IPS DF 6.9 (cell line): ENCODE results near the gene GPR68.
"Not testable (repeated sequence)": the region's sequence is repeated elsewhere in the genome, so short reads cannot be mapped to it uniquely, and the experiment has no call there.

Experiments used
- DNase-seq: peaks from one replicate; pipeline ENCODE4 v3.0.0-alpha.2; 2013; ENCODE audit warnings: low read depth, low spot score
- H3K27ac ChIP-seq: one replicate; pipeline ENCODE4 v1.5.1; 2013; ENCODE audit warnings: low read length, control low read depth
- H3K27me3 ChIP-seq: 2 replicates; pipeline ENCODE4 v1.6.1; 2013; ENCODE audit warnings: mild to moderate bottlenecking, low read length; ENCODE audit not compliant: control insufficient read depth, insufficient read depth
- H3K36me3 ChIP-seq: 2 replicates; pipeline ENCODE4 v1.6.1; 2013; ENCODE audit warnings: low read length; ENCODE audit not compliant: control insufficient read depth, insufficient read depth
- H3K4me1 ChIP-seq: 2 replicates; pipeline ENCODE4 v1.6.1; 2013; ENCODE audit warnings: low read length; ENCODE audit not compliant: control insufficient read depth, insufficient read depth
- H3K4me3 ChIP-seq: 2 replicates; pipeline ENCODE4 v1.5.1; 2013; ENCODE audit warnings: mild to moderate bottlenecking, low read length
- H3K9me3 ChIP-seq: 2 replicates; pipeline ENCODE4 v1.6.1; 2013; ENCODE audit warnings: low read length, inconsistent platforms; ENCODE audit not compliant: control insufficient read depth, insufficient read depth
- WGBS: extraction: QIAGEN DNeasy Blood & Tissue Kit; methylation state at CpG from one replicate; pipeline ENCODE4 v1.1.7; 2013; ENCODE audit warnings: mixed read lengths, missing lambda C conversion rate; ENCODE audit not compliant: insufficient read length, insufficient coverage; 5-methylcytosine and 5-hydroxymethylcytosine counted together

GPR68 gene

DNA sequence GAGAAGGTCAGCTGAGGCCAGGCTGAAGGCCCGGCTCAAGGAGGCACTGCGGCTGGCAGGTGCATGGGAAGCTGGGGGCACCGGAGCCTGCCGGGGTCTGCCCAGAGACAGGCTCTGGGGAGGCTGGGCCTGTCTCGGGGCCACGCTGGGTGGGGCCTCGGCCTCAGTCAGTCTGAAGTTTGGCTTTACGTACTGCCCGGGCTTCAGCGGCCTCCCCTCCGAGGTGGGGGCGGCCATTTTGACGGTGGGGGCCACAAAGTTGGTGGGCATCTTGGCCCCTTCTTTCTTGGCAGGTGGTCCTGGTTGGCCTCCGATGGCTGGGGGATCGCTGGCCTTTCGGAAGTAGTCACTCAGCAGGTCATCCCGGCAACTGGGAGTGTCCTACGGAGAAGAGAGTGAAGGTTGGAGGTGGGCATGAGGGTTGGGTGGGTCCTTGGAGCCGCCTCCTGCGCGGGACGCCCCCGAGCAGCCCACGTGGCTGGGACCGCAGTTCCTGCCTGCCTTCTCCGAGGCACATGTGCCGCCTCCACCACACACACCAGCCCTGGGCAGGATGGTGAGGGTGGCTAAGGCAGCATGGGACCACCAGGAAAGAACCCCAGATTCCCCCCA is 28.9 kb upstream of the GPR68 start:
- Histone ChIP-seq H3K36me3 (peaks cover 21% of the 10 kb centered on the region), H3K27ac (no peak overlapping the region), H3K9me3 (no peaks in the 10 kb centered on the region), H3K4me1 (no peaks in the 10 kb centered on the region), H3K27me3 (no peaks in the 10 kb centered on the region), H3K4me3 (no peak overlapping the region)
- WGBS = no CpG with 5 or more reads among the region's 27 CpGs
- no peak for DNase-seq

DNA sequence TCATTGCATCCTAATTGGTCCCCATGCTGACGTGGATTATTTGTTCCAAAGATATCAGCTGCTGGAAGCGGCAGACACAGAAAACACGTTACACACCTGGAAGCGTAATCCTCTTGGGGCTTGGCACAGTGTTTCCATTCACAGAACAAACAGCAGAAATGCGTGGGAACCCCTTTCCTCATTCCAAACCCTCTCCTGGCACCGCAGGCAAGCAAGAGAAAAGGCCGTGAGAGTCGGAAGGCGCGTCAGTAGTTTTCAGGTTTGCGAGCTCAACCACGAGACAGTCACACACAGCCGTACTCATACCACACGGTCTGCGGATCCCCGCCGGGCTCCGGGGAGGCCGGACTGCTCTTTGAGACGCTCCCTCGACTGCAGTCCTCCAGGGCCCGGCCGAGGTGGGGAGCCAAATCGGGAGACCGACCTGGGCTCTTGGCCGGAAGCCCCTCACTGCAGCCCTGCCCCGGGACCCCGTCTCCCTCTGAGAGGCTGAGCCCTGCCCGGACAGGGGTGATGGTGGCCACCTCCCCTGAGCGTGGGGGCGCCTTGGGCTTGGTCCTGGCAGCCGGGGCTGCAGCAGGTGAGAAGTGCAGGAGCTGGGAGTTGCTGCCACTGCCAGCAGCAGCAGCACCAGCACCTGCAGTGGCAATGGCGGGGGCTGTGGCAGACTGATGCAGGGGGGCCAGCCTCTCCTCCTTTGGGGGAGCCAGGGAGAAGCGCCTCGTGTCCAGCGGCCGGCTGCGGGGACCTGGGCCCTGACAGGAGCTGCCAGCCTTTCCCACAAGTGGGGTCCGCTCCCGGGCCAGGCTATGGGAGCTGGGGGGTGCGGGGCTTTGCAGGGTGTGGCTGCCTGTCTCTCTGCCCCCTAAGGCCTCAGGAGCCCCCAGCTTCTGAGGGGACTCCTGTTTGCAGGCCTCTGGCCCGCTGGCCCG is 28.1 kb upstream of the GPR68 start:
- H3K27ac ChIP-seq = no peak overlapping the region
- DNase-seq = no peak
- H3K36me3 ChIP-seq = peaks cover 16% of the 10 kb centered on the region
- no peaks in the 10 kb centered on the region for H3K9me3 ChIP-seq
- no CpG with 5 or more reads among the region's 43 CpGs for WGBS
- no peaks in the 10 kb centered on the region for H3K27me3 ChIP-seq
- no peak overlapping the region for H3K4me3 ChIP-seq
- no peaks in the 10 kb centered on the region for H3K4me1 ChIP-seq

DNA sequence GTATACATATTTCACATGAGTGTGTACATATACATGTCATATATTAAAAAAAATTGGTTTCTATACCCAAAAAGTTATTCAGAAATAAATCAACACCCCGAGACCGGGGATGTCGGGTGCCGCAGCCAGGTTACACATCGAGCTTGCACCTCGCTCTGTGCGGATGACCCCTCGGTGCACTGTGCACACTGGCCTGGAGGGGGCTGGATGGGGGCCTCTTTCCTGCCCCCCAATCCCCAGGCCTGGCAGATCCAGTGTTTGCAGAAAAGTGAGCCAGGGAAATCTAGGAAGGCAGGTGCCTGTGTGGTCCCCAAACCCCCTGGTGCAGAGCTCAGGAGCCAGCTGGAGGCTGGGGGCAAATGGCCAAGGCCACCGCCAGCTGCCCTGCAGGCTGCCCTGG is 27.1 kb upstream of the GPR68 start:
- DNase-seq = no peak
- Histone ChIP-seq H3K9me3 (no peaks in the 10 kb centered on the region), H3K36me3 (peaks cover 13% of the 10 kb centered on the region), H3K27ac (no peak overlapping the region), H3K27me3 (no peaks in the 10 kb centered on the region), H3K4me1 (no peaks in the 10 kb centered on the region), H3K4me3 (no peak overlapping the region)
- WGBS = no CpG with 5 or more reads among the region's 9 CpGs

DNA sequence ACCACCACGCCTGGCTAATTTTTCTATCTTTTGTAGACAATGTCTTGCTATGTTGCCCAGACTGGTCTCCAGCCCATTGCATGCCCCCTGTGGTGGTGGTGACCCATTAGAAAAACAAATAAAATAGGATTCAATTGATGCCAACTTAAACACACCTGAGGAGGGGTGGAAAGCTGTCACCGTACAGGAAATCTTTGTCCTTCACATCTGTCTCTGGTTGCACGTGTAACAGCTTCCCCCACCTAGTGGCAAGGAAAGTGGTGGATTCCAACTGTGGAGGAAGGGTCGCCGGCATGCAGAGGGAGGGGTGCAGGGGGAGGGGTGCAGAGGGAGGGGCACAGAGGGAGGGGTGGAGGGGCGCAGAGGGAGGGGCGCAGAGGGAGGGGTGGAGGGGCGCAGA is 26.1 kb upstream of the GPR68 start:
- H3K4me3 ChIP-seq = no peak overlapping the region
- no CpG with 5 or more reads among the region's 8 CpGs for WGBS
- H3K36me3 ChIP-seq = peaks cover 13% of the 10 kb centered on the region

DNA sequence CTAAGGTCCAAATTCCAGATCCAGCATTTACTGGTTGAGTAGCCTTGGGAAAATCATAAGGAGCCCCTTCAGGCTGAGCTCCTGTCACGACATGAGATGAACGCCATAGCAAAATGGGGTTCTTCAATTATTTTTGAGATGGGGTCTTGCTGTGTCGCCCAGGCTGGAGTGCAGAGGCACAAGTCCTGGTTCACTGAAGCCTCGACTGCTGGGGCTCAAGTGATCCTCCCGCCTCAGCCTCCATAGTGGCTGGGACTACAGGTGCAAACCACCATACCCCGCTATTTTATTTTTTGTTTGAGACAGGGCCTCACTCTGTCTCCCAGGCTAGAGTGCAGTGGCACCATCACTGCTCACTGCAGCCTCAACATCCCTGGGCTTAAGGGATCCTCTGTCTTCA is 25.7 kb upstream of the GPR68 start:
- no peaks in the 10 kb centered on the region for H3K4me1 ChIP-seq
- H3K9me3 ChIP-seq = no peaks in the 10 kb centered on the region
- H3K36me3 ChIP-seq = peaks cover 13% of the 10 kb centered on the region
- 0 out of 2 replicates have a peak, but pooled peaks cover 2% of the 10 kb centered on the region for H3K27me3 ChIP-seq
- H3K4me3 ChIP-seq = no peak overlapping the region
- no peak for DNase-seq
- no peak overlapping the region for H3K27ac ChIP-seq
- WGBS = no CpG with 5 or more reads among the region's 6 CpGs

More for the DNA sequence above, 26.1 kb upstream of the GPR68 start:
- Histone ChIP-seq H3K27me3 (no peaks in the 10 kb centered on the region), H3K9me3 (no peaks in the 10 kb centered on the region), H3K4me1 (no peaks in the 10 kb centered on the region), H3K27ac (no peak overlapping the region)
- DNase-seq = no peak

DNA sequence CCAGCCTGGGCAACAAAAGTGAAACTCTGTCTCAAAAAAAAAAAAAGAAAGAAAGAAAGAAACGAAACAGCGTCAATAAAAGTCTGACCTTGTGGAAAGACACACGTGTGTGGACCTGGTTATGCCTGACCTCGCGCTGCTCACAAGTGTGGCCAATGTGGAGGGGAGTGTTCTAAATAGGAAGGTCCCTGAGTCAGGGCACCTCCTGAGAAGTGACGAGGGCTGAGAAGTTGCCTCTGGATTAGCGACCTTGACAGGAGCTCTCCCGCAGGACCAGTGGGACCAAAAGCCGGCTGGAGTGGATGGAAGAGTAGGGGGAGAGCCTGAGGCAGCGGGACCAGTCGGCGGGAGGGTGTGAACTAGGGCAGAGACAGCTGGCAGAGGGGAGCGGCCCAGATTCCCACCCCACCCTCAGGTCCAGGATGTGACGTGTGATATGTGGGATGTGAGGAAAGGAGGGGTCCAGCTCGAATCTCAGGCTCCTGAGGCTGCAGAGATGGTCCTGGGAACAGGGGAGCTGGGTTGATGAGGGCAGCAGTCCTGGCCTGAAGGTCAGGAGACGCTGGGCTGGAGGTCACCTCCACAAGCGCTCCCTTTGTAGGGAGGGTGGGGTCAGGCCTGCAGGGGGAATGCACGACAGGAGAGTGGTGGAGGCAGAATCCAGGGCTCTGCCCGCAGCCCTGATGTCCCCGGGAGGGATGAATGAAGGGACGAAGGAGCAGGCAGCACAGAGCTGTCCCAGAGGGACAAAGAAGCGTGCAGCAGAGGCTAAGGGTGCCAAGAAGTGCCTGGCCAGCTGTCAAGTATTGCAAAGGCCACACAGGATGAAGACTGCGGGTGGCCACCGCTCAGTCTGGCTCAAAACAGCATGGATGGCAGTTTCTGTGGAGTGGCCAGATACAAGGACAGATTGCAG is 24.8 kb upstream of the GPR68 start:
- Histone ChIP-seq H3K27me3 (0 out of 2 replicates have a peak, but pooled peaks cover 6% of the 10 kb centered on the region), H3K36me3 (peaks cover 9% of the 10 kb centered on the region), H3K4me3 (no peak overlapping the region), H3K27ac (no peak overlapping the region), H3K4me1 (no peaks in the 10 kb centered on the region), H3K9me3 (no peaks in the 10 kb centered on the region)
- WGBS = no CpG with 5 or more reads among the region's 24 CpGs
- no peak for DNase-seq

DNA sequence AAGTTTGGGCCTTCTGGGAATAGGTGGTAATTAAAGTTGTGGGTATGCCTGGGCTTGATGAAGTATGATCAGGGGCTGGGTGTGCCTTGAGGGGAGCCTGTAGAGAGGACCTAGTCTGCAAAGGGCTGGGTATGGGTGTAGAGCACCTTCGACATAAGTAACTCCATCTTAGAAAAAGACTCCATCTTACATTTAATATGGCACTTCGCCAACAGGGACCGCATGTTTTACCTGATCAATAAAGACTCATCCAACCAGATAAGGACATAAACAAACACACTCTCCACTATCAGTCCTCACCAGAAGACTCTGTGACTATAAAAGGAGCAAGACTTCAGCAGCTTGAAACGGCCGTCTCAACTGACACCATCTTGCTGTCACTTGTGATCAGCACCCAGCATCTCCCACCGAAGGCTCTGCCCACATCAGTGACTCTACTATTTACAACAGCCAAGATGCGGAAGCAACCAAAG is 23.5 kb upstream of the GPR68 start:
- no CpG with 5 or more reads among the region's 7 CpGs for WGBS

DNA sequence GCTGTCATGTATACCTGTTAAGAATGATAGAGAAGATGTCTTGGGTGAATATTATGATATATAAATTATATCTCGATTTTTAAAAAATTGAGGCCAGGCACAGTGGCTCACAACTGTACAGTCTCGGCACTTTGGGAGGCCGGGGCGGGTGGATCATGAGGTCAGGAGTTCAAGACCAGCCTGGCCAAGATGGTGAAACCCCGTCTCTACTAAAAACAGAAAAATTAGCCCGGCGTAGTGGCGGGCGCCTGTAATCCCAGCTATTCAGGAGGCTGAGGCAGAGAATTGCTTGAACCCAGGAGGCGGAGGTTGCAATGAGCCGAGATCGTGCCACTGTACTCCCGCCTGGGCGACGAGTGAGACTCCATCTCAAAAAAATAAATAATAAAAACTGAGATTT is 21.8 kb upstream of the GPR68 start:
- DNase-seq, H3K27ac ChIP-seq, H3K36me3 ChIP-seq, H3K4me3 ChIP-seq, H3K9me3 ChIP-seq, H3K4me1 ChIP-seq: not testable (repeated sequence)
- WGBS = no CpG with 5 or more reads among the region's 15 CpGs
- peaks cover 11% of the 10 kb centered on the region; the same call in 1 of the 2 replicates for H3K27me3 ChIP-seq

More for the DNA sequence above, 23.5 kb upstream of the GPR68 start:
- Histone ChIP-seq H3K27me3 (peaks cover 11% of the 10 kb centered on the region; the same call in 1 of the 2 replicates), H3K36me3 (peaks cover 5% of the 10 kb centered on the region), H3K9me3 (no peaks in the 10 kb centered on the region), H3K4me1 (no peaks in the 10 kb centered on the region), H3K4me3 (no peak overlapping the region), H3K27ac (no peak overlapping the region)
- no peak for DNase-seq

DNA sequence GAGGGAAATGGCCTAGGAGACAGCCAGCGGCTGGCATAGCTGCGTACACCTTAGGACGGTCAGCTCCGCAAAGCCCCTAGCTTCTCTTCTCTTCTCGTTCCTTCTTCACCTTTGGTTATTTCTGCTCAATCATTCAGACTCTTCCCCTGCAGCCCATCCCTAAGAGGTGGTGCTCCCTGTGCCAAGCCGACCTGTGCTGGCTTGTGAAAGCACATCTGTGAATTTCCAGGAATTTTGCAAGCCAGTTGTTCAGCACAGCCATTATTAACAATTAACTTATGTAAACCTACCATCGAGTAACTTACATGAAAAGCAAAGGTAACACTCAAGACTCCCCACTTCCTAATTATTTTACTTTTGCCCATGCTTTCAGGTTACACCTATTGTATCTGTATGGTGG is 20.9 kb upstream of the GPR68 start:
- Histone ChIP-seq H3K27ac (no peak overlapping the region), H3K9me3 (no peaks in the 10 kb centered on the region), H3K27me3 (peaks cover 11% of the 10 kb centered on the region; the same call in 1 of the 2 replicates), H3K4me1 (no peaks in the 10 kb centered on the region), H3K36me3 (no peaks in the 10 kb centered on the region), H3K4me3 (no peak overlapping the region)
- no CpG with 5 or more reads among the region's 7 CpGs for whole genome bisulfite sequencing
- DNase-seq = no peak
